HG02870 (cell line): Measurements from ENCODE around the gene TPRKB.
"Not testable (repeated sequence)": the region's sequence is repeated elsewhere in the genome, so short reads cannot be mapped to it uniquely, and the experiment has no call there.

ENCODE experiments used
- ATAC-seq: cut with Tn5 transposase; IDR thresholded peaks from one replicate; pipeline ENCODE4 v1.9.1; 2021; ENCODE audit warnings: mild to moderate bottlenecking, moderate library complexity; ENCODE audit not compliant: unreplicated experiment

Gene TPRKB

DNA sequence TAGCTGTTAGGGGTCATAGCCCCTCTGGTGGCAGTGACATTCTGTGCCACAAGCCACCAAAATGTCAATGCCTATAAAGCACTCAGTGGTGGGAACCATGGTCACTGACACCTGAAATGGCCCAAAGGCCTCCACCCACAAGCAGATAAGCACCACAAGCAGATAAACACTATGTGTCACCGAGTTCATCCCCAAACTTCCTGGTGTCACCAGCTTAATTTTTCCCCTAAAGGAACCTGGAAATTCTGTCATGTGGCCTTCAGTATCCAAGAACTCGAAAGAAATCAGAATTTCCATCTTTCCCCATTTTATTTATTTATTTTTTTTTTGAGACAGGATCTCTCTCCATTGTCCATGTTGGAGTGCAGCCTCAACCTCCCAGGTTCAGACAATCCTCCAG lies 3.6 kb upstream of the TPRKB start:
- ATAC-seq, result no peak

DNA sequence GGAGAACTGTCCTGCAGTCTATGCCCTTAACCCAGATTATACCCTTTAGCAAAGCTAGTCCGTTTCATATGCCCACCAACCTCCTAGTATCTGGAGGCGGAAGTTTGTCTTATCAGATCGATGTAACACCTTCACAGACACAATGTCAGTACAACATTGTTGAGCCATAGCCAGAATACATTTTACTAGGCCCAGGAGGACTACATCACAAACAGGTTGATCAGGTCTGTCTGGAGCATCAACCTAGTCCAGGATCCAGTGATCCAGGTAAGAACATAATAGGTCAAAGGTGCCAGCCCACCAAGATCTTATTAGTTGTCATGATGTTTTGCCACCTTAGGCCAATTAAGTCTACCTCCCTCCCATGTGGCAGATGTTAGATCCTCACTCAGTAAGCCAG lies 2.0 kb upstream of the TPRKB start:
- no peak for ATAC-seq

DNA sequence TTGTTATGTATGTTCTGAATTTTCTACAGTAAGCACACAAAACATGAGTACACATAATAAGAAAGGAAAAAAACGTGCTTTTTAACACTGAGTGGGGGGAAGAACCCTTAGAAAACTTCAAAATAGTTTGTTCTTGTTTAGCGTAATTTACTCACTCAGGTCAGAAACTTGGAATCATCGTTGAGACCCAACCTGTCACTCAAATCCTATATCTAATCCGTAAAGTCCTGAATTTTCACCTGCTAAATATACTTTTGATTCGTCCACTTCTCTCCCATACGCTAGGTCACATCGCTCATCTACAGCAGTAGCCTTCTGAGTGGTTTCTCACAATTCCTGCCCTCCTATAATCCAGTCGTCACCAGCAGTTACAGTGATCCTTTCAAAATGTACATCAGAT lies 767 bp downstream of the TPRKB start:
- no peak for ATAC-seq

DNA sequence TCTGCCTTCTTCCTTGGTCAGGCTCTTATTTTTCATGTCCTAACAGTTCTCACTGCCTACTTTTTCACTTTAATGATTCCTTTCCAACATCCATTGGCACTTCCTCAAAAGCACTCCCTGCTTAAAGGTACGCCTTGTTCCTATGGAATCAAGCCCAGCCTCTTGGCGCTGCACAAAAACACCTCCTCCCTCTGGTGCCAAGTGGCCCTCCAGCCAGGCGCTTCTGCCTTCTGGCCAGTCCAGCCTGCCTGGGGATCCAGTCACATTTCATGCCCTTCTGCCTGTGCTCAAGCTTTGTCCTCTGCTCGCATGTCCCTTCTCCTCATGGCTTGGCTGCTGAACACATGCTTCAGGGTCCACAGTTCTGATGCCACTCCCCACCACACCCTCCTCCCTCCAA lies 6.3 kb downstream of the TPRKB start:
- ATAC-seq, result no peak

DNA sequence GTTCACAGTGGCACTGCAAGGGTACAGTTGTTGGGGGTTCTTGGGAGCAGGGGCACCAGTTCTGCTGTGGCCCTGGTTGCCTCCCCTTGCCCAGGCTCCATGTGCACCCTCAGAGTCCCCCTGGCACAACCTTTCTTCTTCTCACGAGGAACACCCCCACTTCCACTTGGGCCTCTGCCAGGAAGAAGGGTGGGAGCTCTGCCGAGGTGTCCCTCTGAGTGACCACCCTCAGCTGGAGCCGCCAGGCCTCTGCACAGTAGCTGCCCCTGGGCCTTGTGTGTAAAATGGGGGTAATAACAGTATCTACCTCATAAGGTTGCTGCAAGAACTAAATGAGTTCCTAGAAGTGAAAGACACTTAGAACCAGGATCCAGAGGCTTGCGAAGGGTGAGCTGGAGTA lies 8.4 kb downstream of the TPRKB start:
- no peak for ATAC-seq

GRCh38 chr2:73728043-73728442 lies 9.1 kb downstream of the TPRKB start:
- no peak for ATAC-seq

DNA sequence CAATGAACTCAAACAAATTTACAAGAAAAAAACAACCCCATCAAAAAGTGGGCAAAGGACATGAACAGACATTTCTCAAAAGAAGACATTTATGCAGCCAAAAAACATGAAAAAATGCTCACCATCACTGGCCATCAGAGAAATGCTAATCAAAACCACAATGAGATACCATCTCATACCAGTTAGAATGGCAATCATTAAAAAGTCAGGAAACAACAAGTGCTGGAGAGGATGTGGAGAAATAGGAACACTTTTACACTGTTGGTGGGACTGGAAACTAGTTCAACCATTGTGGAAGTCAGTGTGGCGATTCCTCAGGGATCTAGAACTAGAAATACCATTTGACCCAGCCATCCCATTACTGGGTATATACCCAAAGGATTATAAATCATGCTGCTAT lies 10.5 kb downstream of the TPRKB start:
- not testable (repeated sequence) for ATAC-seq

- no peak for ATAC-seq
These were observed 18.1 kb downstream of the TPRKB start for GRCh38 chr2:73718851-73719621.

- ATAC-seq, result no peak
These were observed 18.7 kb downstream of the TPRKB start for GRCh38 chr2:73718421-73718820.

GRCh38 chr2:73717695-73718094 lies 19.4 kb downstream of the TPRKB start:
- not testable (repeated sequence) for ATAC-seq

DNA sequence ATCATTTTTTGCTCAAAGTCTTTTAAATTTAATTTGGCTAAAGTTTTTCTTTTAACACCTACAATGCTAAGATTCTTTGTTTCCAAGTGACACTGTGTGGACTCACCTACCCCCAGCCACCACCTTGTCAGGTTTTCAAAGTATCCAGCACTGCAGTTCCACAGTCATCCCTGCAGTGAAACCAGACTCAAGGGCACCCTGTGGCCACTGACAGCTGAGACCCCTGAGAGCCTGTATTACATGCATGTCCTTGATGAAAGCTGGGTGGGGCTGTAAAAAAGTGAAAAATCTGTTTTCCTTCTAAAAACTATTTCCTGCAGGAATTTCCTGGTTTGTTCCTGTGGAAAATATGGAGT lies 19.9 kb downstream of the TPRKB start:
- no peak for ATAC-seq

- no peak for ATAC-seq
These were observed 20.4 kb downstream of the TPRKB start for GRCh38 chr2:73716543-73717250.

- ATAC-seq, result no peak
These were observed 23.1 kb downstream of the TPRKB start for GRCh38 chr2:73714091-73714490.

- no peak for ATAC-seq
These were observed 28.6 kb downstream of the TPRKB start for GRCh38 chr2:73708527-73708926.

DNA sequence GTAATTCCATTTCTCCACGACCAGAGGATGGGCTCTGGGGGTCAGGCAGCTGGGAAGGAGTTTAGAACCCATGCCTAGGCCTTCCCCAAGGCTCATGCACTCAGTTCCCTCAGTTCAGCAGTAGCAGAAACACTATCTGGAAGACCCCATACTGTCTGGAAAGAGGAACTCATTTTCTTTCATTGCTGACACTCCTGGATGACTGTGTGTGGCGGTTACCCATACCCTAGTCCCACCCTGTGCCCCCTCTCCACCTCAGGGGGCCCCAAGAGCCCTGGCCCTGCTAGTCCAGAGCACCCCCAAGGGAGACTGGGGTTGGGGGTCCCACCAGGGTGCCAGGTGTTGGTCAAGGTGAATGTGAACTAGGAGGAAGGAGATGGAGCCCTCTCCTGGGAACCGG lies 29.5 kb downstream of the TPRKB start:
- ATAC-seq, result no peak

- no peak for ATAC-seq
These were observed 30.1 kb downstream of the TPRKB start for GRCh38 chr2:73707058-73707457.

DNA sequence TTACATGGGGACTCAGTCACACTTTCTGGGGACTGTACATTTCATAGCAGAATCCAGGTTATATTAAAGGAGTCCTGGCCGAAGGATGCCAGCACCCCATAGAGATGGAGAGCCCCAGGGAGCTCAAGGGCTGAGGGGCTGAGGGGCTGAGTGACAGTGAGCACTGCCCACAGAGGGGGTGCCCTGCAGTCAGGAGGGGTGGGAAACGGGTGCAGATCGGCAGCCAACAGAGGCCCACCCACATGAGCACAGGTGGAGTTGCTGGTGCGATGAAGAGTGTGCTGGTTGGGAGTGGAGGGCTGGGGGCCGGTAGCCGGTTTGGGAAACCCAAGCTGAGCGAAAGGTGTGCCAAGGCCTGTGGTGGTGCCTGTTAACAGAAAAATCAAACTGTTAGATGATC lies 32.1 kb downstream of the TPRKB start:
- no peak for ATAC-seq

- no peak for ATAC-seq
These were observed 32.9 kb downstream of the TPRKB start for GRCh38 chr2:73704285-73704684.

DNA sequence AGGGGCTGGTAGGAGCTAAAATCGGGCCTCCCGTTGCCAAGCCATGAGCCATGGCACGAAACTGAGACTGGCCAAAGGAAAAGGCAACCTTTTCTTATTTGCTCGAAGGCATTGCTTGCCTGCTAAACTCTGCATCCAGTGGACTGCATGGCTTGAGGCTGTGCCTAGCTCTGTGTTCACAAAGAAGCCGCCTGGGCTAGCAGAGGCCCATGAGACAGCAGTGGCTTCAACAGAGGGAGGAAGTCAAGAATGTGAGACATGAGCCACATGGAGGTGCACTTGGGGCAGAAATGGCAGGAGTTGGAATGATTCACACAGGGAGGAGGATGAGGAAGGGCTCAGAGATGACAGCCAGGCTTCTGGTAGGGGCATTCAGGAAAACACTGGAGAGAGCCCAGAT lies 33.5 kb downstream of the TPRKB start:
- ATAC-seq, result no peak

- ATAC-seq, result not testable (repeated sequence)
These were observed 34.2 kb downstream of the TPRKB start for GRCh38 chr2:73702852-73703493.

DNA sequence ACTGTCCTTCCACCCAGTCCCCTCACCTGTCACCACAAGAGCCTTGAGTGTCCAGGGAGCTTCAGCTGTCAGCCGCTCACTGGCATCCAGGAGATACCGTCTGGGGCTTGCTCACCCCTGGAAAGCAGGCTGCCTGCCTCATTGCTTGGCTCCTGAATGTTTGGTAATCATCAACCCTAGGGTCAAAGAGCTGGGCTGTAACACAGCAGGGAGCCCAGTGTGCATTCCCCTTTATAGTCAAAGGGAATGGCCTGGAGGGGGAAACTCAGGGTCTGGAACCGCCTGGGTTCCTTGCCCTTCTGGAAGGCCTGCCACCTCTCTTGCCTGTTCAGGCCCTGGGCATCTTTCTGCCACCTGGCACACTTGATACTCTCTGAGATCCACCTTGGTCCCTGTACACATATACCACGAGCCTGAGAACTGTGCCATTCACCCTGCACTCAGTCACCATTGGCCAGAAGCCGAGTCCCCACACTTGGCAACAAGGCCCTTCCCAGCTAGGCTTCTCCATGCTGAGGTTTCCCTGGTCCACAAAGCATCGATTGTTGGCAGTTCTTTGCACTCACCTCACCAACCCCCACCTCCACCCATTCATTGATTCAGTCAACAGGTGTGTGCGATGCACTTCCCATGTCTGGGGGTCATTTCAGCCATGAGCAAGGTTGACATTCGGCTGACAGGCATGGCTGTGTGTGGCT lies 35.0 kb downstream of the TPRKB start:
- no peak for ATAC-seq

- not testable (repeated sequence) for ATAC-seq
These were observed 35.7 kb downstream of the TPRKB start for GRCh38 chr2:73701448-73701765.
